Measurements from ENCODE around the gene CD55.

GRCh38 chr1:207393610-207394009, 72.1 kb downstream of the CD55 start:
- TF ChIP-seq CTCF (IDR thresholded peaks at IDR 0.05; ENCODE audit: low read depth, low read length), result no peak
- TF ChIP-seq EZH2phosphoT487 (IDR thresholded peaks at IDR 0.05; ENCODE audit: low read depth), result no peak

Data from OCI-LY3 (cell line).